OCI-LY3 (cell line): ENCODE data around the gene ZCCHC10.

Experiments used
- CTCF ChIP-seq: fragments of 200-600, 300-600 bp; sonication (generic); IDR thresholded peaks from 2 replicates; pipeline ENCODE4 v1.5.1; 2014; ENCODE audit warnings: antibody characterized with exemption, low read length, low read depth
- EZH2phosphoT487 ChIP-seq: fragments of 200-600 bp; shearing (Covaris generic); IDR thresholded peaks from 2 replicates; pipeline ENCODE4 v1.6.1; 2018; ENCODE audit warnings: antibody characterized with exemption, mixed run types, low read depth

GRCh38 chr5:133051542-133052316, 25.4 kb upstream of the ZCCHC10 start, which contains the start of gene HSPA4:
- TF ChIP-seq CTCF (no peak), EZH2phosphoT487 (no peak)
